Body of pancreas (tissue), 4 donors: Measurements from ENCODE around the gene HECA. TPM values are rescaled to one million over a fixed set of nuclear protein-coding genes. Genes with fewer than 3 reads are reported as not detected.

Source experiments
- ATAC-seq: fragments of 150-250 bp; one replicate; pipeline ENCODE4 v1.9.1; 2016
- DNase-seq, 4 donors: peaks; one replicate each; pipeline ENCODE4 v3.0.0-alpha.2; 2019
- H3K27ac ChIP-seq, 4 donors: fragments of 200-600 bp; sonication (generic); 1 replicate in 3 of 4; 2 replicates in 1 of 4; pipeline versions ENCODE4 v1.5.1 to v1.6.1; 2016 to 2019; ENCODE audit warnings: mild to moderate bottlenecking in 1 of 4, mixed read lengths in 1 of 4, moderate library complexity in 1 of 4
- H3K27me3 ChIP-seq, 2 donors: fragments of 200-600 bp; sonication (generic); one replicate each; pipeline ENCODE4 v1.6.0; 2016; ENCODE audit warnings: mild to moderate bottlenecking in 1 of 2
- H3K36me3 ChIP-seq, 2 donors: fragments of 200-600 bp; sonication (generic); replicated peaks in 1 of 2; 2 replicates each; pipeline ENCODE4 v1.5.1; 2016; ENCODE audit warnings: low read depth in 2 of 2; ENCODE audit not compliant: insufficient read depth in 1 of 2
- H3K4me1 ChIP-seq: fragments of 200-600 bp; sonication (generic); one replicate; pipeline ENCODE4 v1.6.0; 2016
- H3K4me3 ChIP-seq, 2 donors: fragments of 200-600 bp; sonication (generic); 1 replicate in 1 of 2; 2 replicates in 1 of 2; pipeline ENCODE4 v1.5.1; 2016 to 2019
- H3K9me3 ChIP-seq, 3 donors: fragments of 200-600 bp; sonication (generic); 1 replicate in 2 of 3; 2 replicates in 1 of 3; pipeline ENCODE4 v1.5.1; 2016
- CTCF ChIP-seq, 7 experiments: fragments of 450-650 bp in 4 of 7; fragments of 200-600 bp in 3 of 7; sonication (generic) in 3 of 7; IDR thresholded peaks; one replicate each; pipeline ENCODE4 v1.5.1; 2016 to 2019; ENCODE audit warnings: antibody characterized with exemption in 7 of 7
- POLR2A ChIP-seq, 3 donors: fragments of 450-650 bp; IDR thresholded peaks; one replicate each; pipeline ENCODE4 v1.6.1; 2016; ENCODE audit warnings: antibody characterized with exemption in 3 of 3, mild to moderate bottlenecking in 2 of 3
- WGBS, 2 donors: methylation state at CpG; one replicate each; pipeline ENCODE4 v1.1.5; 2017; 5-methylcytosine and 5-hydroxymethylcytosine counted together
- intact Hi-C: fragments of 100-400 bp; cut with DNase I; formaldehyde crosslinking; loops from one replicate; pipeline ENCODE4 v1.15.1; 2023
- total RNA-seq, 2 donors: library from RNA; depleted of rRNA; stranded (reverse); fragments of >200 nt; gene quantifications; one replicate each; pipeline ENCODE4 v1.1.0, GENCODE V29; 2016

The HECA gene
- total RNA-seq, 2 donors from 2014 or later, result 14.2 to 16.1 TPM

DNA sequence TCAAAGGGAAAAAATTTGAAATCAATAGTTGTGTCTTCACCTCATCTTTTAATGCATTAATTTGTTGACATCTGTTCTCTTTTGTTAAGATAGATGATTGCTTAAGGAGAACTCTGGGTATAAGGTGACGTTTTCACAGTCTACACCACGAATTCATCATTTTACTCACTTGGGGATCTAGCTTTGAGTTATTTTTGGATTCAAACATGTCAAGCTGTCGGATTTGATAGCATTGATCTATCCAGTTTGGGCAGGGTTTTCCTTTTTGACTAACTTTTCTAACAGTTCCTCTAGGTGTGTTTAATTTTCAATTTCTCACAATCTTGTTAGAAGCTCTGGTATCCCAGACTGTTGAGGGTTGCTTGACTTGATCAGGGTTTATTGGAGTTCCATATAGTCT is 49.6 kb downstream of the HECA start:
- H3K27me3 ChIP-seq, result no peaks in the 10 kb centered on the region
- intact Hi-C loops, result no loop called here
- H3K4me3 ChIP-seq, result no peak overlapping the region
- no peaks in the 10 kb centered on the region for H3K9me3 ChIP-seq
- H3K36me3 ChIP-seq, result peaks cover 0 to 3% of the 10 kb centered on the region in 2 donors
- H3K4me1 ChIP-seq, result no peaks in the 10 kb centered on the region
- DNase-seq (no peak), ATAC-seq (no peak)
- TF ChIP-seq POLR2A (IDR thresholded peaks at IDR 0.05) (no peak), CTCF (IDR thresholded peaks at IDR 0.05) (no peak)
- no peak overlapping the region for H3K27ac ChIP-seq
- WGBS, 2 donors, result 73 to 78% methylated on average over 3 of the region's 3 CpGs

DNA sequence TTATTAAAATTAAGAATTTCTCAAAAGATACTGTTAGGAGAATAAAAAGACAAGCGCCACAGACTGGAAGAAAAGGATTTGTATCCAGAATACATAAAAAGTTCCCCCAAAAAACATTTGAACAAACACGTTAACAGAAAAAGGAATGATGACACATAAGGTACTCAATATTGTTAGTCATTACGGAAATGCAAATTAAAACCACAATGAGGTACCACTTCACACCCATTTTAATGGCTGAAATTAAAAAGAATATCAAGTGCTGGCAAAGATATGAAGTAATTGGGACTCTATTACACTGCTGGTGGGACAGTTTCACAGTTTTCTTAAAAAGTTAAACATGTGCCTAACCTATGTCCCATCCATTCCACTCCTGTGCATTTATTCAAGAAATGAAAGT is 51.4 kb downstream of the HECA start:
- no peaks in the 10 kb centered on the region for H3K4me1 ChIP-seq
- DNase-seq (no peak), ATAC-seq (no peak)
- TF ChIP-seq CTCF (IDR thresholded peaks at IDR 0.05) (no peak), POLR2A (IDR thresholded peaks at IDR 0.05) (no peak)
- intact Hi-C loops, result no loop called here
- no peak overlapping the region for H3K4me3 ChIP-seq
- no peaks in the 10 kb centered on the region for H3K27me3 ChIP-seq
- H3K27ac ChIP-seq, result no peak overlapping the region
- H3K36me3 ChIP-seq, result peaks cover 0 to under 1% of the 10 kb centered on the region in 2 donors
- H3K9me3 ChIP-seq, result no peaks in the 10 kb centered on the region
- WGBS, 2 donors, result 85% methylated on average over 3 of the region's 3 CpGs

DNA sequence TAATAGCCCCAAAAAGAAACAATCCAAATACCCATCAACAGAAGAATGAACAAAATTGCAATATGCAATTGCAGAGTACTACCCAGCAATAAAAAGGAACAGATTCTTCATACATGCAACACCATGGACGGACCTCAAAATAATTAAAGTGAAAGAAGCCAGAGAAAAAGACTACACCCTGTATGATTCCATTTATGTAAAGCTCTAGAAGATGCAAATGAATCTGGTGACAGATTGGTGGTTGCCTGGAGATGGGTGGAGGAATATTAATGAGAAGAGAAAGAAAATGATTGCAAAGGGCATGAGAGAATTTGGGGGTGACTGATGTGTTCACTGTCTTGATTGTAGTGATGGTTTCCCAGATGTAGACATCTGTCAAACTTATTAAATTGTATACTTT is 51.8 kb downstream of the HECA start:
- Histone ChIP-seq H3K4me1 (no peaks in the 10 kb centered on the region), H3K27me3 (no peaks in the 10 kb centered on the region), H3K9me3 (no peaks in the 10 kb centered on the region), H3K4me3 (no peak overlapping the region), H3K27ac (no peak overlapping the region), H3K36me3 (no peaks in the 10 kb centered on the region)
- DNase-seq (no peak), ATAC-seq (no peak)
- no peak for TF ChIP-seq POLR2A (IDR thresholded peaks at IDR 0.05)
- no peak for TF ChIP-seq CTCF (IDR thresholded peaks at IDR 0.05)
- intact Hi-C loops, result no loop called here
- WGBS, 2 donors, result 77 to 81% methylated on average over 1 of the region's 1 CpG

DNA sequence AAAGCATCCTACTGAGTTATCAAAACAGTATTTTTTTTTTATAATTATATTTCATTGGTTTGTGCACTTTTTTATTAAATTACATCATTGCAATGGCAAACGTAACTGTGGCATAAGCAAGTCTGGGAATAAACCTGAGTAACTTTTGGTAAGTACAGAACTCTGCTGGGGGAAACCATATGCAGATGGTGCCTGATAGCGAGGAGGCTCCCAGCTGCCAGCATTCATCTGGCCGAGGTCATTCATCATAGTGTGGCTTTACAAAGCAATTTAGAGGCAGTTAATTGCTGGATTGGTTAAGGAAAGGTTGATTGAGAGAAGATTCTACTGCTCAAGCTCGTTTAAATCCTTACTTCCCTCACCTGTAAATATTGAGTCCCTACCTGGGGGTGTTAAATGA is 52.6 kb downstream of the HECA start:
- no peaks in the 10 kb centered on the region for H3K36me3 ChIP-seq
- H3K4me3 ChIP-seq, result no peak overlapping the region
- H3K27ac ChIP-seq, result no peak overlapping the region
- no peak for DNase-seq
- no peaks in the 10 kb centered on the region for H3K27me3 ChIP-seq
- no peak for ATAC-seq
- TF ChIP-seq POLR2A (IDR thresholded peaks at IDR 0.05) (no peak), CTCF (IDR thresholded peaks at IDR 0.05) (no peak)
- H3K4me1 ChIP-seq, result no peaks in the 10 kb centered on the region
- intact Hi-C loops, result no loop called here
- WGBS, 2 donors, result 26 to 41% methylated on average over 4 of the region's 4 CpGs
- H3K9me3 ChIP-seq, result no peaks in the 10 kb centered on the region

DNA sequence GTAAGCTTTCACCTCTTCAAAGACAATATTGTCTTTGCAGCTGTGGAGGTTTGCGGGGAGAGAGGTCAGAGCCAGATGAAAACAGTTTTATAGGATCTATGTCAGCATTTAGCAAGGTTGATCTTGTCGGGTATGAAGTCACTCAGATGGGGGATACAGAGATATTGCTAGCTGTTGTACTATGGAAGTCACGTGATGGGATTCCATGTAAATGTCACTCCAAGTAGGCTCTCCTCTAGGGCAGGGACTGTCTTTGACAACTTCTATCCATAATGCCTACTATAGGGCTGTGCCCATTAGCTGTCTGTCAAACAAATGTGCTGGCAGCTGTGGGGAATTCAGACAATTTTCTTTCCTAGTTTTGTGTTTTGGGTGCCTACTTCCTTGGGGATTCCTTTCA is 54.8 kb downstream of the HECA start:
- 84 to 85% methylated on average over 3 of the region's 3 CpGs for WGBS, 2 donors
- no peaks in the 10 kb centered on the region for H3K36me3 ChIP-seq
- intact Hi-C loops, result no loop called here
- DNase-seq, result no peak
- ATAC-seq, result no peak
- no peaks in the 10 kb centered on the region for H3K27me3 ChIP-seq
- H3K4me1 ChIP-seq, result no peaks in the 10 kb centered on the region
- no peaks in the 10 kb centered on the region for H3K9me3 ChIP-seq
- TF ChIP-seq POLR2A (IDR thresholded peaks at IDR 0.05) (no peak), CTCF (IDR thresholded peaks at IDR 0.05) (no peak)
- no peak overlapping the region for H3K4me3 ChIP-seq
- H3K27ac ChIP-seq, result no peak overlapping the region
